HUES48 (cell line): ENCODE measurements around the gene ADAMTSL1.

Experiments used
- H3K27ac ChIP-seq: one replicate; pipeline ENCODE4 v1.7.0; 2013; ENCODE audit warnings: low read depth, low read length, inconsistent platforms
- H3K27me3 ChIP-seq: 2 replicates; pipeline ENCODE4 v1.6.1; 2013; ENCODE audit warnings: mild to moderate bottlenecking, low read length; ENCODE audit not compliant: control insufficient read depth, insufficient read depth
- H3K36me3 ChIP-seq: 2 replicates; pipeline ENCODE4 v1.6.1; 2013; ENCODE audit warnings: low read length; ENCODE audit not compliant: control insufficient read depth, insufficient read depth
- H3K4me1 ChIP-seq: 2 replicates; pipeline ENCODE4 v1.6.1; 2013; ENCODE audit warnings: mild to moderate bottlenecking, low read length; ENCODE audit not compliant: control insufficient read depth, insufficient read depth
- H3K4me3 ChIP-seq: 2 replicates; pipeline ENCODE4 v1.5.1; 2013; ENCODE audit warnings: mild to moderate bottlenecking, low read depth, low read length
- H3K9ac ChIP-seq: 2 replicates; pipeline ENCODE4 v1.6.1; 2013; ENCODE audit warnings: mild to moderate bottlenecking, low read depth, low read length, moderate library complexity
- H3K9me3 ChIP-seq: 2 replicates; pipeline ENCODE4 v1.6.1; 2013; ENCODE audit warnings: low read length; ENCODE audit not compliant: control insufficient read depth, insufficient read depth

The ADAMTSL1 gene

GRCh38 chr9:18683851-18684250, 209.9 kb downstream of the ADAMTSL1 start:
- Histone ChIP-seq H3K9ac (no peak overlapping the region), H3K4me1 (no peaks in the 10 kb centered on the region), H3K36me3 (no peaks in the 10 kb centered on the region), H3K27me3 (no peaks in the 10 kb centered on the region), H3K27ac (no peak overlapping the region), H3K9me3 (no peaks in the 10 kb centered on the region), H3K4me3 (no peak overlapping the region)

DNA sequence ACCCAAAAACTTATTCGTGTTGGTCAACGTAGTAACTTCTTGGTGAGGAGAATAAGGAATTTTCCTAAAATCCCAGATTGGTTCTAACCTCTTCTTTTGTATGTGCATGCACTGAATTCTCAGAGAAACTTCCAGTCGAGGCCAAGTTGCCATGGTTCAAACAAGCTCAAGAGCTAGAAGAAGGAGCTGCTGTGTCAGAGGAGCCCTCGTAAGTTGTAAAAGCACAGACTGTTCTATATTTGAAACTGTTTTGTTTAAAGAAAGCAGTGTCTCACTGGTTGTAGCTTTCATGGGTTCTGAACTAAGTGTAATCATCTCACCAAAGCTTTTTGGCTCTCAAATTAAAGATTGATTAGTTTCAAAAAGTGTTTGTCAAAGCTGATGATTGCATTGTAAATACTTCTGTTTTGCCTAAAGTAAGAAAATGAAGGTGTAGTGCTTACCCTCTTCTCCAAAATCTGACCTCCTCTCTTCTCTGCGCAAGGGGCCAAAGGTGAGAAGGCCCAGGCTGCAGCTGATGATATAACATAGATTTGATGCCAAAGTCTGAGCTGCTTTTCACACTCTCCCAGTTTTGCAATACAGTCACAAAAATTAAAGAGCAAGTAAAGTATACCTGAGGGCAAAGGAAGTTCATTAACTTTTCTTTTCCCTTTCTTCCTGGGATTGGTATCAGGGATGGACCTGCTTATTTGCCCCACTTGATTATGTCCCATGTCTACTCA, 210.8 kb downstream of the ADAMTSL1 start:
- Histone ChIP-seq H3K4me1 (no peaks in the 10 kb centered on the region), H3K4me3 (no peak overlapping the region), H3K9ac (no peak overlapping the region), H3K36me3 (no peaks in the 10 kb centered on the region), H3K27me3 (no peaks in the 10 kb centered on the region), H3K9me3 (no peaks in the 10 kb centered on the region), H3K27ac (no peak overlapping the region)

- H3K27ac ChIP-seq: no peak overlapping the region
- H3K4me3 ChIP-seq: no peak overlapping the region
- no peaks in the 10 kb centered on the region for H3K36me3 ChIP-seq
Measured at GRCh38 chr9:18688581-18689565, 214.9 kb downstream of the ADAMTSL1 start.

DNA sequence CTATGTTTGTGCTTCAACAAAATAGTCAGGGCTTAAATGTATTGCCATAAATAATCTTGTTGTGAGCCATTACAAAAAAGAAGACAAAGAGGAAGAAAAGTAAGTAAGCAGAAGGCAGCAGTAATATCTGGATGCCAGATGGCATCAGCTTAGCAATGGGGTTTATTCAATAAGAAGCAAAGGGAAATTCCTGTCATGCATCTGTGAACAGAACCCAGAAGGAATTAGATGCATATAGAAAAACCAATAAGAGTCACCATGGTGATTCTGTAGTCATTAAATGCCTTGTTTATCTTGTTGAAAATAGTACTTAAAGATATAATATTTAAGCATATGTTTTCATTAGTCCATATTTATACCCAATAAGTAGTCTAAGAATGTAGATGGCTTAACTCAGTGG, 216.0 kb downstream of the ADAMTSL1 start:
- Histone ChIP-seq H3K9ac (no peak overlapping the region), H3K27me3 (no peaks in the 10 kb centered on the region), H3K4me1 (no peaks in the 10 kb centered on the region), H3K9me3 (peaks cover 6% of the 10 kb centered on the region), H3K27ac (no peak overlapping the region), H3K36me3 (no peaks in the 10 kb centered on the region), H3K4me3 (no peak overlapping the region)

More at GRCh38 chr9:18688581-18689565, 214.9 kb downstream of the ADAMTSL1 start:
- Histone ChIP-seq H3K9ac (no peak overlapping the region), H3K27me3 (no peaks in the 10 kb centered on the region), H3K4me1 (no peaks in the 10 kb centered on the region), H3K9me3 (no peaks in the 10 kb centered on the region)

DNA sequence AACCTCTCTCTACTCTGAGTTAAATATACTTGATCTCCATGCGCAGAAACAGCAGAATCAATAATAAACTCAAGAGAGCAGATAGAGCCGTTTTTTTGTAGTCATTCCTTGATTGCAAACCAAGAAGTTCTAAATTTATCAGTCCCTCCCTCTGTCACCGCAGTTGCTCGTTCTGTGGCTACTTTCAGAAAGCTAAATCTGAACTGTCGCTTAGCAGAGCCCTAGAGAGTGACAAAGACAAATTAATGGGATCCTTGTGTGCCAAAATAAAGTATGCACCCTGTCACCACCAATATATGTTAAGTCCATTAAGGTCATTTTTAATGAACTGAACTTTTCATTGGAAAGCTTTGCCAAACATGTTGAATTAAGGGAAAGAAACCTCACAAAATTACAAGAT, 218.3 kb downstream of the ADAMTSL1 start:
- Histone ChIP-seq H3K4me1 (no peaks in the 10 kb centered on the region), H3K9me3 (peaks cover 17% of the 10 kb centered on the region), H3K36me3 (no peaks in the 10 kb centered on the region), H3K27me3 (no peaks in the 10 kb centered on the region), H3K27ac (no peak overlapping the region), H3K4me3 (no peak overlapping the region), H3K9ac (no peak overlapping the region)

DNA sequence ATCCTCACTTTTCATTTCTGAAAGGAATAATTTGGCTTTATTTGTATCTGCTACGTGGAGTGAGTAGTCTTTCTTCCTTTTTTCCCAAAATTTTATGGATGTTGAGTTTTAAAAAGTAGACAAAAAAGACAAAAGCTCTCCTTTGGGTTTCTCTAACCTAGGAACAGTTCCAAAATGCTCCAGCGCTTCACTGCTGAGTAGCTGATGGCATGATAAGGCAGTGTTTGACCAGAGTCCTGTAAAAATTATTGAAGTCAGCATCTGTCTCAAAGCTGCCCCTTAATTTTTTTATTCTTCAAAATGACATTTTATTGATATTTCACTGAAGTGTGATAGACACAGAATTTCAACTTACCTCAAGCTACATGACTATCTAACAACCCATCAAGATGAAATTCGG, 219.0 kb downstream of the ADAMTSL1 start:
- Histone ChIP-seq H3K4me3 (no peak overlapping the region), H3K9me3 (peaks cover 17% of the 10 kb centered on the region), H3K9ac (no peak overlapping the region), H3K27me3 (no peaks in the 10 kb centered on the region), H3K27ac (no peak overlapping the region), H3K4me1 (no peaks in the 10 kb centered on the region), H3K36me3 (no peaks in the 10 kb centered on the region)

GRCh38 chr9:18694959-18695668, 221.2 kb downstream of the ADAMTSL1 start:
- Histone ChIP-seq H3K4me1 (no peaks in the 10 kb centered on the region), H3K4me3 (no peak overlapping the region), H3K36me3 (no peaks in the 10 kb centered on the region), H3K27me3 (no peaks in the 10 kb centered on the region), H3K9me3 (peaks cover 17% of the 10 kb centered on the region), H3K9ac (no peak overlapping the region), H3K27ac (no peak overlapping the region)

GRCh38 chr9:18698992-18699391, 225.0 kb downstream of the ADAMTSL1 start:
- Histone ChIP-seq H3K9ac (no peak overlapping the region), H3K27me3 (no peaks in the 10 kb centered on the region), H3K4me3 (no peak overlapping the region), H3K36me3 (no peaks in the 10 kb centered on the region), H3K27ac (no peak overlapping the region), H3K9me3 (peaks cover 17% of the 10 kb centered on the region), H3K4me1 (no peaks in the 10 kb centered on the region)

GRCh38 chr9:18699764-18700163, 225.8 kb downstream of the ADAMTSL1 start:
- H3K27ac ChIP-seq: no peak overlapping the region
- H3K4me1 ChIP-seq: no peaks in the 10 kb centered on the region
- H3K36me3 ChIP-seq: no peaks in the 10 kb centered on the region
- H3K9me3 ChIP-seq: peaks cover 13% of the 10 kb centered on the region
- no peak overlapping the region for H3K4me3 ChIP-seq
- no peaks in the 10 kb centered on the region for H3K27me3 ChIP-seq
- H3K9ac ChIP-seq: no peak overlapping the region

GRCh38 chr9:18700714-18701113, 226.8 kb downstream of the ADAMTSL1 start:
- no peaks in the 10 kb centered on the region for H3K27me3 ChIP-seq
- no peak overlapping the region for H3K9ac ChIP-seq
- H3K36me3 ChIP-seq: no peaks in the 10 kb centered on the region
- no peak overlapping the region for H3K4me3 ChIP-seq
- H3K4me1 ChIP-seq: no peaks in the 10 kb centered on the region
- H3K9me3 ChIP-seq: peaks cover 5% of the 10 kb centered on the region
- H3K27ac ChIP-seq: no peak overlapping the region
